Chondrocyte (in vitro differentiated cells): ENCODE data around the gene AHSP. TPM values are rescaled to one million over a fixed set of nuclear protein-coding genes. Genes with fewer than 3 reads are reported as not detected.
"Not testable (repeated sequence)": the region's sequence is repeated elsewhere in the genome, so short reads cannot be mapped to it uniquely, and the experiment has no call there.

Experiments used
- DNase-seq: peaks from one replicate; pipeline ENCODE4 v3.0.0; 2021; ENCODE audit warnings: mixed read lengths, low spot score
- H3K27ac Mint-ChIP-seq: one replicate; pipeline ENCODE4 v1.8.0; 2021; ENCODE audit warnings: mild to moderate bottlenecking, moderate library complexity, mixed read lengths; ENCODE audit not compliant: unreplicated experiment
- H3K27me3 Mint-ChIP-seq: 2 replicates; pipeline ENCODE4 v1.8.0; 2021; ENCODE audit warnings: low read depth, mixed read lengths
- H3K36me3 Mint-ChIP-seq: 2 replicates; pipeline ENCODE4 v1.8.0; 2021; ENCODE audit warnings: low read depth, mixed read lengths
- H3K4me1 Mint-ChIP-seq: 2 replicates; pipeline ENCODE4 v1.8.0; 2021; ENCODE audit warnings: low read depth, mild to moderate bottlenecking, mixed read lengths
- H3K4me3 Mint-ChIP-seq: one replicate; pipeline ENCODE4 v1.8.0; 2021; ENCODE audit warnings: mild to moderate bottlenecking, moderate library complexity, mixed read lengths; ENCODE audit not compliant: unreplicated experiment
- H3K9me3 Mint-ChIP-seq: 2 replicates; pipeline ENCODE4 v1.8.0; 2021; ENCODE audit warnings: low read depth, mixed read lengths
- long read RNA-seq: library from polyadenylated mRNA; stranded (forward); transcript quantifications from one replicate; pipeline ENCODE4 v2.0.0, GENCODE V29; 2021
- total RNA-seq: library from RNA; stranded (reverse); gene quantifications from 3 replicates; pipeline ENCODE4 v1.2.1, GENCODE V29; 2021
- TF ChIP-seq, protein P1 (sequence below): fragments of 200-600 bp; sonication (generic); IDR thresholded peaks from 2 replicates; pipeline ENCODE4 v1.5.0; 2021; ENCODE audit warnings: antibody characterized with exemption, mild to moderate bottlenecking, moderate library complexity

Gene AHSP, protein sequence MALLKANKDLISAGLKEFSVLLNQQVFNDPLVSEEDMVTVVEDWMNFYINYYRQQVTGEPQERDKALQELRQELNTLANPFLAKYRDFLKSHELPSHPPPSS
- total RNA-seq = not detected in 3 replicates
- long read RNA-seq = 0 reads

DNA sequence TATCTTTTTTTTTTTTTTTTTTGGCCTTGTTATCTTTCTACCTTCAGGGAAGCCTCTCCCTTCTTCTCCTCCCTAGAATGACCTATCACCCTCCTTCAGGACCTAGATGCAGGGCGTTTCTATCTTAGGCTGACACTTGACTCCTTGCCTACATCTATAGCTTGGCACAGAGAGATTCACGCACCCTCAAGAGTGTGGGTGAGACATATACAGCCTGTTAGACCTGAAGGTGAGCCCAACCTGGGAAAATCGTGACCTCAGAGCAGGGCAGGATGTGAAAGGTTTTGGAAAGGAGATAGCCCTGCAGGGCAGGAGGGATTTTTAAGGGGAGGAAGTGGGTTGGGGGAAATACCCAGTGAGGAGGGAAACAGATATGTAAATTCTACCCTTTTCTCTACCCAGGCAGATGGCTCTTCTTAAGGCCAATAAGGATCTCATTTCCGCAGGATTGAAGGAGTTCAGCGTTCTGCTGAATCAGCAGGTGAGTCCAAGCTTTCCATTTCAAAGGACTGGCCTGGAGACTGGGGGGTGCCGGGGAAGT lies at the start of gene AHSP:
TSS of gene AHSP (plus strand) at position 167 of the 541 bp plus-strand sequence. CDS start at position 407, 240 bp downstream.
- Mint-ChIP-seq H3K27me3 (peaks cover 35% of the 10 kb centered on the region), H3K4me1 (peaks cover 9% of the 10 kb centered on the region), H3K36me3 (no peaks in the 10 kb centered on the region), H3K9me3 (no peaks in the 10 kb centered on the region), H3K4me3 (peak within 1 kb of the TSS; percentile 67), H3K27ac (no peak within 1 kb of the TSS)
- TF ChIP-seq, protein P1, sequence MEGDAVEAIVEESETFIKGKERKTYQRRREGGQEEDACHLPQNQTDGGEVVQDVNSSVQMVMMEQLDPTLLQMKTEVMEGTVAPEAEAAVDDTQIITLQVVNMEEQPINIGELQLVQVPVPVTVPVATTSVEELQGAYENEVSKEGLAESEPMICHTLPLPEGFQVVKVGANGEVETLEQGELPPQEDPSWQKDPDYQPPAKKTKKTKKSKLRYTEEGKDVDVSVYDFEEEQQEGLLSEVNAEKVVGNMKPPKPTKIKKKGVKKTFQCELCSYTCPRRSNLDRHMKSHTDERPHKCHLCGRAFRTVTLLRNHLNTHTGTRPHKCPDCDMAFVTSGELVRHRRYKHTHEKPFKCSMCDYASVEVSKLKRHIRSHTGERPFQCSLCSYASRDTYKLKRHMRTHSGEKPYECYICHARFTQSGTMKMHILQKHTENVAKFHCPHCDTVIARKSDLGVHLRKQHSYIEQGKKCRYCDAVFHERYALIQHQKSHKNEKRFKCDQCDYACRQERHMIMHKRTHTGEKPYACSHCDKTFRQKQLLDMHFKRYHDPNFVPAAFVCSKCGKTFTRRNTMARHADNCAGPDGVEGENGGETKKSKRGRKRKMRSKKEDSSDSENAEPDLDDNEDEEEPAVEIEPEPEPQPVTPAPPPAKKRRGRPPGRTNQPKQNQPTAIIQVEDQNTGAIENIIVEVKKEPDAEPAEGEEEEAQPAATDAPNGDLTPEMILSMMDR = no peak
- no peak for DNase-seq

DNA sequence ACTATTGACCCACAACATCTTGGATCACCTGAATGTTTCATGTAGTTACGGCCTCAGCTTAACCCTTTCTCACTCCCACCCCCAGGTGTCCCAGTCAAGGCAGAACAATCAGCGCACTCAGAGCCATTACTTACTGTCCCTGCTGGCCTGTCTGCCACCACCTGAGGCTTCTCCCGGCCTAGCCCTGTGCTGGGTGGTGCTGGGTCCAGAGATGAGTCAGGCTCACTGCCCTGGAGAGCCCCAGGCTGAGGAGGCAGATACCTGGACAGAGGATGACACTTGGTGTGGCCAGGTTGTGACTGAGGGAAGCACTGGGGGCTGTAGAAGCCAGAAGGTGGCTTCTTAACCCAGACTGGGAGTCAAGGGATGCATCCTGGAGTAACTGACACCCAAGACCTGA lies 48.7 kb upstream of the AHSP start:
- Mint-ChIP-seq H3K9me3 (no peaks in the 10 kb centered on the region), H3K4me1 (peaks cover 37% of the 10 kb centered on the region), H3K27me3 (no peaks in the 10 kb centered on the region), H3K36me3 (peaks cover 29% of the 10 kb centered on the region), H3K27ac (no peak overlapping the region), H3K4me3 (no peak overlapping the region)
- DNase-seq = no peak
- TF ChIP-seq, protein P1 = no peak

DNA sequence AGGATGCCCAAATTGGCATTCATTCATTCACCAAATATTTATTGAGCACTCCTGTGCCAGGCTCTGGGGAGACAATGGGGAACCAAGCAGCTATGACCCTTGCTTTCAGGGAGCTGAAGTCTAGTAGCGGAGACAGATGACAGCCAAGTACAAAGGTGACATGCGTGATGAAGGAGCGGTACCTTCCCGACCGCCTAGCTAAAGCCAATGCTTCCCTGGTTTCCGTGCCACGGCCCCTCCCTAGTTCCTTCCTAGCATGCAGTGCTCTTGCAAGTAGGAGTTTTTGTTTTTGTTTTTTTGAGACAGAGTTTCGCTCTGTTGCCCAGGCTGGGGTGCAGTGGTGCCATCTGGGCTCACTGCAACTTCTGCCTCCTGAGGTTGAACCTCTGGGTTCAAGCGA lies 47.9 kb upstream of the AHSP start:
- Mint-ChIP-seq H3K27me3 (no peaks in the 10 kb centered on the region), H3K4me1 (peaks cover 33% of the 10 kb centered on the region), H3K4me3 (no peak overlapping the region), H3K27ac (no peak overlapping the region), H3K9me3 (no peaks in the 10 kb centered on the region), H3K36me3 (peaks cover 22% of the 10 kb centered on the region)
- DNase-seq = no peak
- TF ChIP-seq, protein P1 = no peak

DNA sequence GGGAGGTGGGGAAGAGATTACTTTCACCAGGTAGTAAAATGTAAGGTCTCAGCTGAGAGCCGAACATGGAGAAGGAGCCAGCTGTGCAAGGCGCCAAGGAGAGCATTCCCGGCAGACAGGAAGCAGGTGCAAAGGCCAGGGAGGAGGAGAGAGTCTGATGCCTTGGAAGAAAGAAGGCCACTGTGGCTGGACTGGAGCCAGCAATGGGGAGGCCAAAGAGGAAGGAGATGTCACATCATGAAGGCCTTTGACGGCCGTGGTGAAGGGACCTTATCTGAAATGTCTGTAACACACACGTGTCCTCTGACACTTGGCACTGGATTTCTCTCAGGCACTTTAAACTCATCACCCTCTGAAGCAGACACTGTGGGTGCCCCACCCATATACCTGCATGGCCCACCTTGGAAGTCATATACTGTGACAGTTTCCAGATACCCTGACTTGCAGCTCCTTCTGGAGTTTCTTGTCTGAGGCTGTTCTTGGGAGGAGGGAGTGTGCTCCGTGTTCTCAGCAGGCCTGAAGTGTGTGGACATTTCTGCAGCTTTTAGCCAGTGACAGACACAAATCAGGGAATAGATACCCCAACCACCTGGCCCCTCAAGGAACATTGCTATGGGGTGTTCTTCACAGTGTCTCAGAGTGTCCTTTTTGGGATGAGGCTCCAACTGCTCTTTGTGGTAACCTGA lies 46.7 kb upstream of the AHSP start:
- DNase-seq = no peak
- H3K9me3 Mint-ChIP-seq = no peaks in the 10 kb centered on the region
- H3K36me3 Mint-ChIP-seq = peaks cover 17% of the 10 kb centered on the region
- no peak overlapping the region for H3K4me3 Mint-ChIP-seq
- peak overlapping the region; percentile 19 for H3K27ac Mint-ChIP-seq
- H3K4me1 Mint-ChIP-seq = peaks cover 26% of the 10 kb centered on the region
- TF ChIP-seq, protein P1 = no peak
- no peaks in the 10 kb centered on the region for H3K27me3 Mint-ChIP-seq

DNA sequence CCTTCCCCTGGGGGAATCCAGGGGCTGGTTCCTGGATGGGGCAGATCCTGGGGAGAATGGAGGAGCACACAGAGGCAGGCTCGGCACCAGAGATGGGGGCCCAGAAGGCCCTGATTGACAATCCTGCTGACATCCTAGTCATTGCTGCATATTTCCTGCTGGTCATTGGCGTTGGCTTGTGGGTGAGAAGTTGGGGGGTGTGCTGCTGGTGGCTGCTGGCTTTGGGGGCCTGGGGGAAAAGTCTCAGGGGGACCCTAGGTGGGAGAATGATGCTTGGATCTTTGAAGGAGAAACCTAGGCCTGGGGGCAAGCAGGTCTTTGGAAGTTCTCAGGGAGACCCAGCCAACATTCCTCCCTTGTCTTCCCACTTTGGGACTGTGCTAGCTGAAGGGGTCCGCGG lies 44.6 kb upstream of the AHSP start, which contains the start of gene SLC5A2:
TSS of gene SLC5A2 (plus strand) at position 43 of the 400 bp plus-strand sequence. CDS start at position 57, 14 bp downstream.
- Mint-ChIP-seq H3K4me1 (peaks cover 21% of the 10 kb centered on the region), H3K4me3 (no peak within 1 kb of the TSS), H3K9me3 (no peaks in the 10 kb centered on the region), H3K36me3 (peaks cover 4% of the 10 kb centered on the region), H3K27ac (peak within 1 kb of the TSS; percentile 19), H3K27me3 (no peaks in the 10 kb centered on the region)
- no peak for DNase-seq
- TF ChIP-seq, protein P1 = no peak

DNA sequence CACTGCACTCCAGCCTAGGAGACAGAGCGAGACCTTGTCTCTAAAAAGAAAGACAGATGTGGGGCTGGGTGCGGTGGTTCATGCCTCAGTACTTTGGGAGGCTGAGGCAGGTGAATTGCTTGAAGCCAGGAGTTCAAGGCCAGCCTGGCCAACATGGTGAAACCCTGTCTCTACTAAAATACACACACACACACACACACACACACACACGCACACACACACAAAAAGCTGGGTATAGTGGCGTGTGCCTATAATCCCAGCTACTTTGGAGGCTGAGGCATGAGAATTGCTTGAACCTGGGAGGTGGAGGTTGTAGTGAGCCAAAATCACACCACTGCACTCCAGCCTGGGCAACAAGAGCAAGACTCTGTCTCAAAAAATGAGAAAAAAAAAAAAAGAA lies 43.7 kb upstream of the AHSP start:
- not testable (repeated sequence) for DNase-seq, H3K4me3 Mint-ChIP-seq, H3K27me3 Mint-ChIP-seq, H3K9me3 Mint-ChIP-seq, H3K36me3 Mint-ChIP-seq, H3K27ac Mint-ChIP-seq
- peaks cover 20% of the 10 kb centered on the region for H3K4me1 Mint-ChIP-seq
